Panc1 (cell line): ENCODE results near the gene RPUSD3. TPM values are rescaled to one million over a fixed set of nuclear protein-coding genes. Genes with fewer than 3 reads are reported as not detected.

Experiments
- ATAC-seq: fragments of 200-7000 bp; cut with Tn5 transposase; 2 replicates; pipeline ENCODE4 v1.9.1; 2020; ENCODE audit warnings: mild to moderate bottlenecking, moderate library complexity
- BruUV-seq: library from RNA; stranded (reverse); fragments of 400-500 nt; replicated peaks from 2 replicates; lab custom pipeline; 2021; lab: Mats Ljungman, UMichigan
- CTCF ChIA-PET: fragments of 300-600 bp; sonication (Branson Sonifier 250); formaldehyde crosslinking; loops from one replicate; lab custom pipeline; 2022; ENCODE audit warnings: antibody characterized with exemption; lab: Charles Lee
- POLR2A ChIA-PET: fragments of 300-600 bp; sonication (Branson Sonifier 250); formaldehyde crosslinking; loops from one replicate; lab custom pipeline; 2022; ENCODE audit warnings: antibody characterized with exemption; lab: Charles Lee
- DNase-seq: peaks from one replicate; pipeline ENCODE4 v3.0.0-alpha.2; 2010; ENCODE audit warnings: low read depth, low spot score
- H3K27ac ChIP-seq: 2 replicates; pipeline ENCODE4 v1.5.1; 2011; ENCODE audit warnings: mild to moderate bottlenecking, low read length, inconsistent platforms
- H3K27me3 ChIP-seq: fragments of 200-500 bp; sonication (Bioruptor generic); 2 replicates; pipeline ENCODE4 v1.6.0; 2014; ENCODE audit warnings: low read length, inconsistent platforms; ENCODE audit not compliant: control insufficient read depth, insufficient read depth
- H3K36me3 ChIP-seq: fragments of 200-500 bp; sonication (Bioruptor generic); 2 replicates; pipeline ENCODE4 v1.5.1; 2014; ENCODE audit warnings: inconsistent platforms, mild to moderate bottlenecking, low read length, moderate library complexity; ENCODE audit not compliant: control insufficient read depth, insufficient read depth
- H3K4me1 ChIP-seq: 2 replicates; pipeline ENCODE4 v1.5.1; 2011; ENCODE audit warnings: inconsistent platforms, mild to moderate bottlenecking, low read length, moderate library complexity; ENCODE audit not compliant: control insufficient read depth, insufficient read depth
- H3K4me3 ChIP-seq, 2 experiments: 2 replicates each; pipeline ENCODE4 v1.5.1; 2011 to 2012; ENCODE audit warnings: low read depth in 2 of 2, low read length in 2 of 2, mild to moderate bottlenecking in 2 of 2, inconsistent platforms in 1 of 2, moderate library complexity in 1 of 2
- H3K9me3 ChIP-seq: fragments of 200-500 bp; sonication (Bioruptor generic); 2 replicates; pipeline ENCODE4 v1.5.1; 2014; ENCODE audit warnings: low read depth, mild to moderate bottlenecking, inconsistent platforms, low read length, moderate library complexity; ENCODE audit not compliant: control insufficient read depth, insufficient read depth
- POLR2AphosphoS5 ChIP-seq: IDR thresholded peaks from 2 replicates; pipeline ENCODE4 v1.6.1; 2012; ENCODE audit warnings: mild to moderate bottlenecking, low read depth, low read length, moderate library complexity
- SIN3A ChIP-seq: IDR thresholded peaks from 2 replicates; pipeline ENCODE4 v1.6.1; 2012; ENCODE audit warnings: low read depth, mild to moderate bottlenecking, low read length, moderate library complexity, borderline replicate concordance; ENCODE audit not compliant: insufficient read depth
- TCF7L2 ChIP-seq: IDR thresholded peaks from 2 replicates; pipeline ENCODE4 v1.6.1; 2011; ENCODE audit warnings: mild to moderate bottlenecking, low read depth, low read length, inconsistent platforms
- in situ Hi-C: cut with HindIII; loops from 2 replicates; pipeline ENCODE4 v1.10.0; 2016; ENCODE audit warnings: low sequenced_read_pairs, low pct_unique_long_range_greater_than_20kb
- intact Hi-C: fragments of 100-400 bp; cut with micrococcal nuclease; formaldehyde crosslinking; loops from one replicate; pipeline ENCODE4 v1.10.0; 2022; ENCODE audit not compliant: unreplicated experiment
- total RNA-seq: library from RNA; stranded (reverse); gene quantifications from one replicate; pipeline ENCODE4 v1.2.1, GENCODE V29; 2021; ENCODE audit not compliant: unreplicated experiment
- TF ChIP-seq, protein P1 (sequence below): fragments of 450-650 bp; IDR thresholded peaks from 2 replicates; pipeline ENCODE4 v1.5.1; 2017; ENCODE audit warnings: mild to moderate bottlenecking
- TF ChIP-seq, protein P2 (sequence below), 2 experiments: IDR thresholded peaks; 2 replicates each; pipeline ENCODE4 v1.6.1; 2011 to 2012; ENCODE audit warnings: low read depth in 2 of 2, control low read depth in 1 of 2, low read length in 1 of 2, mild to moderate bottlenecking in 1 of 2, moderate library complexity in 1 of 2; ENCODE audit not compliant: insufficient read depth in 1 of 2

The RPUSD3 gene
- total RNA-seq, 1 experiment from 2014 or later, result 40.4 TPM

DNA sequence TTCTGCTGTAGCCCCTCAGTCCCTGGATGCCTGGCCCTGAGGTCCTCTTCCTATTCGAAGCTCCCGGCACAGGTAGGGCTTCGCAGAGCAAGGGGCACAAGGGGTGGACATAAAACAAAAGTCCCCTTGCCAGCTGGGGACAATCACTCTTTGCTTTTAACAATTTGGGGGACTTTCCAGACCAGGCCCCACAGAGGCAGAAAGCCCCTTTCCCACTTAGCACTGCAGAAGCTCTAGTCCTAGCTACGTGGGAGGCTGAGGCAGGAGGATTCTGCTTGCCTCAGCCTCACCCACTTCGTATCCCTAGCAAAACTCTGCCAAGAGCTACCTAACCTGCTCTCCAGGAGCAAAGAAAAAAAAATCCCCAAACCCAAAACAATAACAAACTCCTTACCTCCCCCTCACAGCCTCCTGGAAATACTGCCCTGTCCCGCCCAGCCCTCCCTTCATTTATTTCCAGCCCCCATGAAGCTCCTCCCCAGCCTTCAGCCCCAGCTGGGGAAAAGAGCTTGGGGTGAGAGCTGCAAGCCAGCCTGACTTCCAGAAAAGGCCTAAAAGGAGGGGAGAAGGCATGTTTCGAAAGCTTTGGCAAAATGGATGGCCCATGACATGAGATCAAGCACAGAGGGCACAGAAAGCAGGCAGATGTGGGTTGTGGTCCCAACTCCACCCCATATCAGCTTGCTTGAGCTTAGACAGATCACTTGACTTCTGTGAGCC is 36.2 kb upstream of the RPUSD3 start, which contains the start of gene CIDEC:
Gene CIDEC (minus strand): TSS at position 424 of the 720 bp plus-strand sequence. CDS start 1,767 bp downstream, outside the sequence.
- DNase-seq, result no peak
- Histone ChIP-seq H3K9me3 (no peaks in the 10 kb centered on the region), H3K27ac (no peak within 1 kb of the TSS), H3K4me1 (peaks cover 12% of the 10 kb centered on the region), H3K27me3 (no peaks in the 10 kb centered on the region), H3K4me3 (no peak within 1 kb of the TSS), H3K36me3 (no peaks in the 10 kb centered on the region)
- ChIA-PET POLR2A (interaction anchor here (1.1 kb wide), 1 partner anchor 48 kb away, joined by 5 read pairs; no protein-coding TSS in a partner anchor), CTCF (interaction anchor here (0.6 kb wide), 1 partner anchor 27 kb away, joined by 3 read pairs; no protein-coding TSS in a partner anchor)
- TF ChIP-seq POLR2AphosphoS5 (no peak), TCF7L2 (no peak), SIN3A (no peak)
- TF ChIP-seq, protein P1, sequence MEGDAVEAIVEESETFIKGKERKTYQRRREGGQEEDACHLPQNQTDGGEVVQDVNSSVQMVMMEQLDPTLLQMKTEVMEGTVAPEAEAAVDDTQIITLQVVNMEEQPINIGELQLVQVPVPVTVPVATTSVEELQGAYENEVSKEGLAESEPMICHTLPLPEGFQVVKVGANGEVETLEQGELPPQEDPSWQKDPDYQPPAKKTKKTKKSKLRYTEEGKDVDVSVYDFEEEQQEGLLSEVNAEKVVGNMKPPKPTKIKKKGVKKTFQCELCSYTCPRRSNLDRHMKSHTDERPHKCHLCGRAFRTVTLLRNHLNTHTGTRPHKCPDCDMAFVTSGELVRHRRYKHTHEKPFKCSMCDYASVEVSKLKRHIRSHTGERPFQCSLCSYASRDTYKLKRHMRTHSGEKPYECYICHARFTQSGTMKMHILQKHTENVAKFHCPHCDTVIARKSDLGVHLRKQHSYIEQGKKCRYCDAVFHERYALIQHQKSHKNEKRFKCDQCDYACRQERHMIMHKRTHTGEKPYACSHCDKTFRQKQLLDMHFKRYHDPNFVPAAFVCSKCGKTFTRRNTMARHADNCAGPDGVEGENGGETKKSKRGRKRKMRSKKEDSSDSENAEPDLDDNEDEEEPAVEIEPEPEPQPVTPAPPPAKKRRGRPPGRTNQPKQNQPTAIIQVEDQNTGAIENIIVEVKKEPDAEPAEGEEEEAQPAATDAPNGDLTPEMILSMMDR, result no peak
- TF ChIP-seq, protein P2, sequence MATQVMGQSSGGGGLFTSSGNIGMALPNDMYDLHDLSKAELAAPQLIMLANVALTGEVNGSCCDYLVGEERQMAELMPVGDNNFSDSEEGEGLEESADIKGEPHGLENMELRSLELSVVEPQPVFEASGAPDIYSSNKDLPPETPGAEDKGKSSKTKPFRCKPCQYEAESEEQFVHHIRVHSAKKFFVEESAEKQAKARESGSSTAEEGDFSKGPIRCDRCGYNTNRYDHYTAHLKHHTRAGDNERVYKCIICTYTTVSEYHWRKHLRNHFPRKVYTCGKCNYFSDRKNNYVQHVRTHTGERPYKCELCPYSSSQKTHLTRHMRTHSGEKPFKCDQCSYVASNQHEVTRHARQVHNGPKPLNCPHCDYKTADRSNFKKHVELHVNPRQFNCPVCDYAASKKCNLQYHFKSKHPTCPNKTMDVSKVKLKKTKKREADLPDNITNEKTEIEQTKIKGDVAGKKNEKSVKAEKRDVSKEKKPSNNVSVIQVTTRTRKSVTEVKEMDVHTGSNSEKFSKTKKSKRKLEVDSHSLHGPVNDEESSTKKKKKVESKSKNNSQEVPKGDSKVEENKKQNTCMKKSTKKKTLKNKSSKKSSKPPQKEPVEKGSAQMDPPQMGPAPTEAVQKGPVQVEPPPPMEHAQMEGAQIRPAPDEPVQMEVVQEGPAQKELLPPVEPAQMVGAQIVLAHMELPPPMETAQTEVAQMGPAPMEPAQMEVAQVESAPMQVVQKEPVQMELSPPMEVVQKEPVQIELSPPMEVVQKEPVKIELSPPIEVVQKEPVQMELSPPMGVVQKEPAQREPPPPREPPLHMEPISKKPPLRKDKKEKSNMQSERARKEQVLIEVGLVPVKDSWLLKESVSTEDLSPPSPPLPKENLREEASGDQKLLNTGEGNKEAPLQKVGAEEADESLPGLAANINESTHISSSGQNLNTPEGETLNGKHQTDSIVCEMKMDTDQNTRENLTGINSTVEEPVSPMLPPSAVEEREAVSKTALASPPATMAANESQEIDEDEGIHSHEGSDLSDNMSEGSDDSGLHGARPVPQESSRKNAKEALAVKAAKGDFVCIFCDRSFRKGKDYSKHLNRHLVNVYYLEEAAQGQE (IDR thresholded peaks at IDR 0.05; ENCODE audit: insufficient read depth in 1 of 2, low read depth in 2 of 2, low read length in 1 of 2), result no peak
- BruUV-seq, result no TSS peak
- no peak for ATAC-seq
- intact Hi-C loops, result no loop called here
- in situ Hi-C loops, result no loop called here

DNA sequence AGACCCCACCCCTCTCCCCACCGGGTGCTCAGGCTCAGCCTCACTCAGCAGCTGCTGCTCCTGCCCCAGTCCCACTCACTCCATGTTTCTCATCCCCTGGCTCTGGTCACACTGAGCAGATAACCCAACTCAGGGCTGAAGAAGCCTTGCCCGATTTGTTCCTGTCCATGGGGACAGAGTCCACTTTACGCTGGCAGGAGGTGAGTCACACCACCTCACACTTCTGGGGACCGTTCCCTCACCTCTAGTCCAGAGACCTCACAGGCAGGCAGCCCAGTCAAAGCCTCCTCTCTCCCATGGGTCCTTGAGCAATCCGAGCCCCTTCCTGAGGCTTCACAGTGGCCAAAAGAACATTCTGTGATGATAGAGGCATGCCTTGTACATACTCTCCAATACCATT is 34.9 kb upstream of the RPUSD3 start:
- DNase-seq (no peak), ATAC-seq (no peak)
- no peak for TF ChIP-seq POLR2AphosphoS5
- TF ChIP-seq, protein P2 (IDR thresholded peaks at IDR 0.05; ENCODE audit: insufficient read depth in 1 of 2, low read depth in 2 of 2, low read length in 1 of 2), result no peak
- TF ChIP-seq TCF7L2, result no peak
- TF ChIP-seq, protein P1, result no peak
- TF ChIP-seq SIN3A, result no peak
- in situ Hi-C loops, result no loop called here
- H3K36me3 ChIP-seq, result no peaks in the 10 kb centered on the region
- H3K4me1 ChIP-seq, result no peaks in the 10 kb centered on the region
- no TSS peak for BruUV-seq
- no peaks in the 10 kb centered on the region for H3K9me3 ChIP-seq
- H3K27me3 ChIP-seq, result no peaks in the 10 kb centered on the region
- H3K27ac ChIP-seq, result no peak overlapping the region
- no peak overlapping the region for H3K4me3 ChIP-seq
- intact Hi-C loops, result no loop called here
- ChIA-PET POLR2A (no interaction called here), CTCF (interaction anchor here (0.6 kb wide), 1 partner anchor 52 kb away, joined by 5 read pairs; no protein-coding TSS in a partner anchor)
